ENCODE measurements around the gene PVR. TPM values are rescaled to one million over a fixed set of nuclear protein-coding genes. Genes with fewer than 3 reads are reported as not detected.

PVR gene
- total and polyA plus RNA-seq, 10 of the 15 experiments (the other 5 are each of a cell fraction or from before 2014, with no cell fraction given) = 0.07 to 4.0 (median 1.9) TPM

GRCh38 chr19:44634785-44635184 is 8.9 kb upstream of the PVR start:
- WGBS (ENCODE audit: insufficient coverage, insufficient replicate concordance, low lambda C conversion rate, missing lambda C conversion rate) = 46% methylated on average over 2 of the region's 2 CpGs
- TF ChIP-seq HDGF (IDR thresholded peaks at IDR 0.05) (no peak), ELK1 (IDR thresholded peaks at IDR 0.05; ENCODE audit: low read depth, low read length) (no peak), SMARCA5 (IDR thresholded peaks at IDR 0.05) (no peak), BCL11A (IDR thresholded peaks at IDR 0.05; ENCODE audit: low read depth, low read length) (no peak), NFXL1 (IDR thresholded peaks at IDR 0.05; ENCODE audit: borderline replicate concordance) (no peak), NKRF (conservative IDR thresholded peaks at IDR 0.05) (no peak), PML (IDR thresholded peaks at IDR 0.05; ENCODE audit: low read length) (no peak), RAD51 (IDR thresholded peaks at IDR 0.05) (no peak), IRF3 (IDR thresholded peaks at IDR 0.05) (no peak)
- ATAC-seq (no peak), FAIRE-seq (no peak), DNase-seq (ENCODE audit: low read depth, low spot score) (no peak)
- POLR2A ChIA-PET = no interaction called here
- H3K9me3 ChIP-seq (replicated peaks; ENCODE audit: control insufficient read depth, insufficient read depth, low read length) = no peaks in the 10 kb centered on the region
- H3K4me1 ChIP-seq (ENCODE audit: control insufficient read depth, insufficient read depth, low read length) = no peaks in the 10 kb centered on the region
- no peak overlapping the region for H2AFZ ChIP-seq (ENCODE audit: control insufficient read depth, low read depth, low read length)
- no peaks in the 10 kb centered on the region for H3K36me3 ChIP-seq (ENCODE audit: control insufficient read depth in 2 of 2, insufficient read depth in 2 of 2, low read length in 1 of 2)
- intact Hi-C loops (cut with micrococcal nuclease; ENCODE audit: unreplicated experiment) (no loop called here), in situ Hi-C loops (cut with MboI) (no loop called here)
- H3K27me3 ChIP-seq (replicated peaks in 1 of 2; ENCODE audit: control insufficient read depth in 2 of 2, insufficient read depth in 2 of 2, low read length in 1 of 2) = no peaks in the 10 kb centered on the region
- no TSS peak for BruUV-seq (replicated peaks)
- no peak overlapping the region for H3K4me3 ChIP-seq
- no peak overlapping the region for H3K9ac ChIP-seq (ENCODE audit: control insufficient read depth, insufficient read depth, low read length)
- H3K27ac ChIP-seq (ENCODE audit: control insufficient read depth, insufficient read depth) = no peak overlapping the region
- SMC1A ChIA-PET (ENCODE audit: uncharacterized antibody, unreplicated experiment) = no interaction called here
- no peak overlapping the region for H3K4me2 ChIP-seq (ENCODE audit: control insufficient read depth, insufficient read depth)
- CTCF ChIA-PET = interaction anchor here (1.2 kb wide), 1 partner anchor 22 kb away, joined by 5 read pairs; no protein-coding TSS in a partner anchor
- no peaks in the 10 kb centered on the region for H4K20me1 ChIP-seq (ENCODE audit: control insufficient read depth, insufficient read depth)
- RAD21 ChIA-PET (ENCODE audit: unreplicated experiment) = no interaction called here
- no peaks in the 10 kb centered on the region for H3K79me2 ChIP-seq (ENCODE audit: control insufficient read depth, insufficient read depth, low read length)
